HG03095 (cell line): ENCODE data around the gene VAV2.

ENCODE experiments used
- ATAC-seq: cut with Tn5 transposase; IDR thresholded peaks from one replicate; pipeline ENCODE4 v1.9.1; 2021; ENCODE audit warnings: moderate library complexity; ENCODE audit not compliant: unreplicated experiment

Gene VAV2

DNA sequence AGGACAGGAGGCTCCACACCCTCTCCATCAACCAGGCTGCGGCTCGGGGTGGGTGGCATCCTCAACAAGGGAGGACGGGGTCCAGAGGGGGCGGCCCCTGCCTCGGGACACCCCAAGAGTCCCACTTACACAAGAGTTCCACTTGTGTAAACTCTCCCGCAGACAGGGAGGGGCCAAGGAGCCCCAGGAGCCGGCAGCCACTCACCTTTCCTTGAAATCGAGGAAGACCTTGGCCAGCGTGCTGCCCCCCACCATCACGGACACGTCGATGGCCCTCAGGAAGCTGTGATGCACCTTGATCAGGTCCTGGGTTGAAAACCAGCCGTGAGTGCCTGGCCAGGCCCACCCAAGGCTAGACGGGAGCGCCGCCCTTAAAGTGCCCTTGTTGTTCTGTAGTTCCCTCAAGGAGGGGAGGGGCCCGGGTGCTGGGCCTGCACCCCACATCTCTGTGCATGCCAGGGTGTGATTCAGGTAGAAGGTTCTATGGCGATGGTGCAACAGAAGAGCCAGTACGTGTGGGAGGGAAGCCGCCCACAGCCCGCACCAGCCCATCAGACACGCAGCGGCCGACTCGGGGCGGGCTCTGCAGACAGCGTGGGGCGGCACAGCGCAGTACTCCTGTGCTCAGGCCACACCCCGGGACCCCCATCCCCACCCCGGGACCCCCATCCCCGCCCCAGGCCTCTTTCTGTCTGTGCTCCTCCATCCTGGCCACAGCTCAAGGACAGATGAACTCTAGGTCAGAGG is 186.1 kb downstream of the VAV2 start:
- ATAC-seq = no peak

DNA sequence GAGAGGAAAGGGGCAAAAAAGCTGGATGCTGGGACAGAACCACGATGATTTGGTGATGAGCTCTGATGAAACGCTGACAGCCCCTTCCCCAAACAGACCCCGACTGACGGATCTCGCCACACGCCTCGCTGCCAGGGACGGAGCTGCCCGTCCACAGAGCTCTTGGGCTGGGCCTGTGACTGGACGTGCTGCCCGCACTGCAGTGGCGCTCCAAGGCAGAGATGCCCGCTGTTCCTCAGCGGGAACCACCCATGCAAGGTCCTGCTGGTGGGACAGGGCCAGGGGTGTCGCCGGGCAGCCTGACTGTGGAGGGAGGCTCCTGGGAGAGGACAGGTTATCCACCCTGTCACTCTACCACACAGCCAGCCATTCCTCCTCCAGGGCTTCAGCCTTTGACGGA is 187.9 kb downstream of the VAV2 start:
- no peak for ATAC-seq

DNA sequence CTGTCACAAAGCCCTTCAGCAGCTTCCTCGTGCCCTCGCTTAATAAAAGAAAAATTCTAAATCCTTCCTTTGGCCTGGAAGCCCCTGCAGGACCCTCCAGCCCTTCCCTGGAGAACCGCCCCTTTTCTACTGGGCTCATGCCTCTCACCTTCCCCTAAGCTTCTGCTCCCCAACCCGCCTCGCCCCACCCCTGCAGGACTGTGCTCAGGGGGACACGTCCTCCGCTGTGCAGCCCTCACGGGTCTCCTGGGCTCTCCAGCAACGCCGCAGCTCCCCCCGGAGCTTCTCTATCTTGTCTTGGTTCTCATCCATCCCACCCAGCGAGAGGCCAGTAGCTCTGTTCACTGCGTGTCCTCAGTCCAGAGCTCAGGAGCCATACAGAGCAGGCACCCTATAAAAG is 188.4 kb downstream of the VAV2 start:
- no peak for ATAC-seq

DNA sequence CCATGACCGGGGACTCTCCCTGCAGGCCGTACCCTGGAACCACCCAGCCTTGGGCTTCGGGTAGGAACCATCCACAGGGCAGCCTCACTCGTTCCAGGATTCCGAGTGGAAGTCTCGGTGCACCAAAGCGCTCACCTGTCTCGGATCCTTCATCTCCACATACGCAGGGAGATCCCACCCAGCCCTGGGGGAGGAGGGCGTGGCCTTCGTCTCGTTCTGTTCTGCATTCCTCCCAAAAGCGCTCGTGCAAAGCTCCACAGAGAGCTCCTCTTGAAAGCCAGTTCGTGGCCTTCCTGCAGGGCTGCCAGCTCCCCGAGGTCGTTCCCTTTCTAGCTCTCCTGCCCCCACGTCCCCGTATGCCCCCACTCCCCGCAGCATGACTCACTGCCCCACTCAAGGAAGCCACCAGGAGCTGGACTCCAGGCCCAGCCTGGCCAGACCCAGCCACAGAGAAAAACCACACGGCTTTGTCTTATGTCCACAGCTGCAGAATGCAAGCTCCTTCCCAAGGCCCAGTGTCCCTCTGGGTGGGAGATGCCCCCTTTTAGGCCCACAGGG is 189.0 kb downstream of the VAV2 start:
- ATAC-seq = no peak

DNA sequence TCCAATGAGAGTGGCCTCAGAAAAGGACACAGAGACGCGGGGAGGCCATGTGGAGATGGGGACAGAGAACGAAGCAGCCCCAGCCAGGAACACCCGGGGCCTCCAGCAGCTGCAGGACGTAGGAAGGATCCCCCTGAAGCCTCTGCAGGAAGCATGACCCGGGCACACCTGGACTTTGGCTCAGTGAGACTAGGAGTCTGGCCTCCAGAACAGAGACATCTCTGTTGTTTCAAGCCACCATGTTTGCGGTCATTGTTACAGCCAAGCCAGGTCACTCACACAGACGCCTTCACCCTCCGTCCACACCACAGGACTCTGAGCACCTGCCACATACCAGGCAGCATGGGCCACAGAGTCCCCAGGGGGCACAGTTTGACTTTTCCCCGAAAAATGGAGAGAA is 190.4 kb downstream of the VAV2 start:
- ATAC-seq = no peak

DNA sequence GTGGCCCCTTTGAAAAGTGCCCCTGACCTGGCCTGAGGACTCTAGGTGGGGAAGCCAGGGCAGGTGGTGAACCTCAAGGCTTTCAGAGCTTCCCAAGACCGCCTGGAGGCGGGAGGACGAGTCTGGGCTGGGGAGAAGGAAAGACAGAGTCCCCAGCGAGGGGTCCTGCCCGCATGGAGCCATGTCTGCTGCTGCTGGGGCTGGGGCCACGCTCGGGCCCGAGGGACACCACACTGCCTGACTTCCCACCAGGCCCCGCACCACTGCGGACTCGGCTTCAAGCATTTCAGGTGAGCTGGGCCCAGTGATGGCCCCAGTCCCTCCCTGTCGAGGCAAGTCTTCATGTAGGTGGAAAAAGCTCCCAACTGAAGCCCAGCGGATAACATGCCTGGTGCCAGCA is 191.9 kb downstream of the VAV2 start:
- no peak for ATAC-seq

DNA sequence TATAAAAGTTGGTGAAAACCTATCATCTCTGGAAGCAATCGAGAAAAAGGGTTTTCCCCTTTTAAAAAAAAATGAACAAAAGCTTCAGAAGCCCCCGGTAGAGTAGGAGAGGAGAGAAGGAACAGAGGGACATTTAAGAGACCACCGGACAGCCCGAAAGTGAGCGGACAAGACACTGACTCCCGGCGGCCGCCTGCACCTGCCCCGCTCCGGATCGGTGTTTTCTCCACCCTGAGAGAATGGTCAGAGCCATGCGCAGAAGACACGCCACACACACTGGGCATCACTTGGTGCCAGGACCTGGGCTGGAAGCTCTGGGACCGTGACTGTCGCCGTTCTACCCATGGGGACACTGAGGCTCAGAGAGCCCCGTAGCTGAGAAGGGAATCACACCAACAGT is 192.4 kb downstream of the VAV2 start:
- no peak for ATAC-seq

DNA sequence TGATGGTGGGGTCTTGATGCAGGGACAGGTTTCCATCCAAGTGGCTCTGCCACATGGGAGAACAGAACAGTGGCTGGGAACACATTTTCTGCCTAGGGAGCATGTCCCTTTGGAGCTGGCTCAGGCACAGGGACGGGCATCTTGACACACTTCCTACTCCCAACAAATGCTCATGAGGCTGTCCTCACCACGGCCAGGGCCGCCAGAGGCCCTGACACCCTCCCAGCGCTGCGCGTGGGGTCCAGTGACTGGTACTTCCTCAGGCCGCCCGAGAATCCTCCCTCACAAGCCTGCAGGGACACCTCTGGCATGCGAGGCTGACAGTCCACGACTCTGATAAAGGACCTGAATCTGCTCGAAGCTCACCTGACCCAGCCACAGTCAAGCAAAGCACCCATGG is 193.0 kb downstream of the VAV2 start:
- ATAC-seq = no peak

DNA sequence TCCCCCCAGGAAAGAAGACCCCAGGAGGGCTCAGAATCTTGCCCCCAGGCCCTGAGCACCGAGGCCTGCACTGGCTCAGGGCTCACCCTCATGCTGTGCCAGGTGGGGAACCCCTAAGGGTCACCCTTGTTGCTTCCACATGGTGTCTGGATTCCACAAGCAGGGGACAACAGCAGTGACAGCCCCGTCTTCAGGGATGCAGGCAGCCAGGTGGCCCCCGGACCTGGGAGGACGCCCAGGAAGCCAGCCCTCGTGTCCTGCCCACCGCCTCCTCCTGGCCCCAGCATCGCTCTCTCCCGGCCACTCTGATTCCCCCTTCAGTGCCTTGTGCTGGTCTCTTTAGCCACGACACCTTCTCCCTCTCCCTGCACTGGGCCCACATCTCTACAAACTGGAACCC is 194.0 kb downstream of the VAV2 start:
- ATAC-seq = no peak

DNA sequence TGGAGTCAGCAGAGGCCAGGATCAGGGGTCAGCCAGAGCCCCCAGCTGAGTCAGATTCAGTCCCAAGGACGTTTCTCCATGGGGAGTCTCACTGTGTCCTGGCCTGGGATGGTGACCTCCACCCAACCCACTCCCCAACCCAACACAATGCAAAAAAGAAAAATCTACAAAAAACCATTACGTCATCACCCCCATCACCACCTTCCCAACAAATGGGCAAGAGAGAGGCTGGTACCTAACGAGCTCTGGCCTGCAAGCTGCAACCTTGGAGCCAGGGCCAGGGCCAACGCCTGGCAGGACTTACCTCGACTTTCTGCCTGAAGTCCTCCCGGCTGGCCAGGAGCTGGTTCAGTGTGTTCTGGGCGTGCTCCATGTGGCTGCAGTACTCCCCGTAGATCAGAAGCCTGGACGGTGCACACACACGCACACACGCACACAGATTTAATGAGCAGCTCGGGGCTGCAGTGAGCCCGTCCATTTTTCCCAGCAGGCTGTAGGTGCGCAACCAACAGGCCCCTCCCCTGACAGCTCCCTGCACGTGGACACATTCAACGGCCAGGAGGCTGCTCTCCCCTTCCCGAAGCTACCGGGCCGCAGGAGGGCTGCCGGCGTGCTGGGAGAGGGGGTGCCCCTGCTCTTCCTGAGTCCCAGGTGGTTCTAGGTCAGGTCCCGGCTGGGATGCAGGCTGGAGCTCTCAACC is 194.6 kb downstream of the VAV2 start:
- no peak for ATAC-seq

DNA sequence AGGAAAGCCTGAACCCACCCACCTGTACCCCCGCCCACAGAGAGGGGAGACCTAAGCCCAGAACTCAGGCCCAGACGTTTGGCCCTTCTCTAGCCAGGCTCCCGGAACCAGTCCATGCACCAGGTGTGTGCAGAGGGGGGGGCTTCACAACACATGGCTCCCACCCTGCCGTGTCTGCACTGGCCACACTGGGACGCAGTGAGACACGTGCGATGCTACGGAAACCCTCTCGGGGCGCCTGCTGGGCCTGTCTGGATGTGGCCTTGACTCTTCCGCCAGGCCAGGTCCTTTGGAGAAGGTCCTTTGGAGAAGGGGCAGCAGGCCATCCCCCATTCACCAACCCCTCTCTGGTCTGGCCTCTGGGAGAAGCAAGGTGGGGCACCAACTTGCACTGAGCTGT is 195.6 kb downstream of the VAV2 start:
- no peak for ATAC-seq

DNA sequence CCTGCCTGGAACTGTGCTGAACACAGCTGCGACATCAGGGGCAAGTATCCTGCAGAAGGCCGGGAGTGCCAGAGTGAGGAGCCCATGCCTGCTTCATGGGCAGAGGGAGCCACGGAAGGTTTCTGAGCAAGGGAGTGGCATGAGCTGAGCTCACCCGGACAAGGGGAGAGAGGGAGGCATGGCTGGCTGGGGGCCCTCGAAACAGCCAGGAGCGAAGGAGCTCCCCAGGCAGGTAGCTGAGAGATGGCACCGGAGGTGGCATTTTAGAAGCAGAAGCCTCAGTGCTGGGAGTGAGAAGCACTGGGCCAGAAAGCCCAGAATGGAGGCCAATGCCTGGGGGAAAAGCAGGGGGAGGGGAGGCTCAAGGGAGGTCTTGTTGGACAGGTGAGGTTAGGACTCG is 197.1 kb downstream of the VAV2 start:
- no peak for ATAC-seq

DNA sequence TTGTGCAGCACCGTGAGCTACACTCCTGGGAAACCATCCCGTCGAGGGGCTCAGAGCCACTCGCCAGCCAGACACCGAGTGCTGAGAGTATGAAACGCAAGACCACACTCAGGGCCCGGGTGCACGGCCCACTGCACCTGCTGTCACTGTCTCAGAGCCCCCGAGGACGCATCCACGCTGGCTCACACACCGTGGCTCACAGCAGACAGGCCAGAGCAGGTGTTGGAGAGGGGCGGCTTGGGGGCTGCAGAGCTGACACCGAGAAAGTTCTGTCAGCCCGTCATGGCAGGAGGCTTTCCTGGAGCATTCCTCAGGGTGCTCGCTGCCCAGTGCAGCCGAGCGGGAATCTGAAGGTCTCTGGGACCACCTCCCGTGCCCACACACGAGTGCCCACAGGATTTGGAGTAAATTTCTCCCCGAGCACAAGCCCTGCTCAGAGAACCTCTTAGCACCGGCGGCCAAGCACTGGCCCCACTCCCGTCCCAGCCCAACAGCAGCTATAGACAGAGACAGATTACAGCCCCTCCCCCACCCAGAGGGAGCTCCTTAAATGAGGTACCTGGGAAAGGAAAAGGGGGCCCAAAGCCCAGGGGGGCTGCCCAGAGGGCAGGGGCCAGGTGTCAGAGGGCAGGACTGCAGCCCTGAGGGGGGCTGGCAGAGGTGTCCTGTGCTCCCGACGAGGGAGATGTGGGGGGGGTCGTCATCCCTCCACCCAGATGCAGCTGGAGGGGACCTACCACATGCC is 197.9 kb downstream of the VAV2 start:
- ATAC-seq = no peak

DNA sequence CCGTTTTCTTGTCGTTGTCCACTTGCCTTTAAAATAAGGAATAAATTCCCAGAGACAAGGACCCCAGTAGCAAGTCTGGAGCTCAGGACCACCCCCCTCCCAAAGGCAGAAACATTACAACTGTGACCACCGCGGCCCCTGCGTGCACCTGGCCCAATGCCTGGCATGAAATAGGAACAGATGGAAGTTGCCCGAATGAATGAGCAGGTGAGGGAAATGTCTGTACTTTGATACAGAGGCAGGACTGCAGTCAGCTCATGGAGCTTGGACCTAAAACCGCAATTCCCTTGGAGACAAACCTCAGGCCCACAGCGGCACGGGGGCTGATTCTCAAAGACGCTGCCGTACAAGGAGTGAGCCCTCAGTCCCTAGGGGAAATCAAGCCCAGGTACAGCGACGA is 198.7 kb downstream of the VAV2 start:
- no peak for ATAC-seq

DNA sequence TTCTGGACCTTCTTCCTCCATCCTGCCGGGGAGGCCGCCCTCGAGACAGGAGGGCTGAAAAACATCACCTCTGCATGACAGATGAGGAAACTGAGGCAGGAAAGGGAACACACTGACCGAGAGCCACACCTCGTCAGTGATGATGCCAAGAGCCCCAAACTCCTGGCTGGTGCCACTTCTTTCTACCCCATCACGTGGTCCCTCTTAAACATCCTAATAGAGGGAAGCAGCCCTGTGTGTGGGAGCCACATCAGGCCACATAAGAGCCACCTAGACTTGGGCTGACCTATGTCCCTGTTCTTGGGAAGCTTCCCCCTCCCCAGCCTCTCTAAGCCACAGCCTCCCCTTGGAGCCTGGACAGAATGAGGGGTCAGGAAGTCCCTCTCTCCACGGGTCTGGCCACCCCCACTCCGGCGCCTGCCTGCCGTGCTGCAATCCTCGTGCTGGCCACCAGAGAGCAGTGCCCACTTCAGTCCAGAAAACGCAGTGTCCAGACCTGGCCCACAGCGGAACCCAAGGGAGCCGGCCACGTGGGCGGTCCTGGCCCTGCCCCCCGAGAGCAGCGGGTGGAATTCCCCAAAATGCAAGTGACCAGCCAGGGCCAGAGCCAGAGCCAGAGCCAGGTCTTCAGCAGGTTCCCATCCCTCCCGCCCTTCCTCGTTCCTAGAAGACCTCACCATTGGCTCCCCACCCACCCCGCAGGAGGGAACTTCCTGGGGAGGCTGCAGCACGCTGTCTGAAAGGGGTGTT is 199.2 kb downstream of the VAV2 start:
- peak; percentile 52 for ATAC-seq

DNA sequence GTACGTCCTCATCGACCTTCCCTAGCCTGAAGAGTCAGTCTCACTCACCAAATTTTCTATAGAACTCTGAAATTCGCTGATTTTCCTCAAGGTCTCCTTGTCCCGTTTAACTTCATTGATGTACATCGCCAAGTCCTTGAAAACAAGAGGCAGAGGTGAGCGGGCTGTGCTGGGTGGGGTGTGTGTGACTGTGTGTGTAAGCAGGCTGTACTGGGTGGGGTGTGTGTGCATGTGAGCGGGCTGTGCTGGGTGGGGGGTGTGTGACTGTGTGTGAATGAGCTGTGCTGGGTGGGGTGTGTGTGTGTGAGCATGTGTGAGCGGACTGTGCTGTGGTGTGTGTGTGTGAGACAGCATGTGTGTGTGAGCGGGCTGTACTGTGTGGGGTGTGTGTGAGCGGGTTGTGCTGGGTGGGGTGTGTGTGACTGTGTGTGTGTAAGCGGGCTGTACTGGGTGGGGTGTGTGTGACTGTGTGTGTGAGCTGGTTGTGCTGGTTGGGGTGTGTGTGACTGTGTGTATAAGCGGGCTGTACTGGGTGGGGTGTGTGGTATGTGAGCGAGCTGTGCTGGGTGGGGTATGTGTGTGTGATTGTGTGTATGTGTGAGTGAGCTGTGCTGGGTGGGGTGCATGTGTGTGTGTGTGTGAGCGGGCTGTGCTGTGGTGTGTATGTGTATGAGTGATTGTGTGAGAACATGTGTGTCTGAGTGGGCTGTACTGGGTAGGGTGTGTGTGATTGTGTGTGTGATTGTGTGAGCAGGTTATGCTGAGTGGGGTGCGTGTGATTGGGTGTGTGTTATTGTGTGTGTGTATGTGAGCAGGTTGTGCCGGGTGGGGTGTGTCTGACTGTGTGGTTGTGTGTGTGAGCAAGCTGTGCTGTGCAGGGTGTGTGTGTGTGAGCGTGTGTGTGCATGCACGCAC is 200.1 kb downstream of the VAV2 start:
- no peak for ATAC-seq

DNA sequence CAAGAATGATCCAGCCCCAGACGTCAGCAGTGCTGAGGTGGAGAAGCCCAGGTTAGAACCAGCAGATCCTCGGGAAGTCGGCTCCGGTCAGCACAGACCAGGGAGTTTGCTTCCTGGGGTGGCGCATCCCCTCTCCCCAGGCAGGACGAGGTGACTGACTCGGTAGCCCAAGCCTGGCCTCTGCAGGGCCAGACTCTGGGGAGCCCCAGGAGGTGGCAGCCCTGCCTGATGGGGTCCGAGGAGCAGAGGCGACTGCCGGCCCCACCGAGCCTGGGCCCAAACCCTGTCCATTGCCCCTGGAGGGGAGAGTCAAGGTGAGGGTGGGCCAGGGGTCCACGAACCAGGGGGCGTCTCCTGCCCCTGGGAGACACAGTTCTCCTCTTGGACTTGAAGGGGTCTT is 201.1 kb downstream of the VAV2 start:
- ATAC-seq = no peak

DNA sequence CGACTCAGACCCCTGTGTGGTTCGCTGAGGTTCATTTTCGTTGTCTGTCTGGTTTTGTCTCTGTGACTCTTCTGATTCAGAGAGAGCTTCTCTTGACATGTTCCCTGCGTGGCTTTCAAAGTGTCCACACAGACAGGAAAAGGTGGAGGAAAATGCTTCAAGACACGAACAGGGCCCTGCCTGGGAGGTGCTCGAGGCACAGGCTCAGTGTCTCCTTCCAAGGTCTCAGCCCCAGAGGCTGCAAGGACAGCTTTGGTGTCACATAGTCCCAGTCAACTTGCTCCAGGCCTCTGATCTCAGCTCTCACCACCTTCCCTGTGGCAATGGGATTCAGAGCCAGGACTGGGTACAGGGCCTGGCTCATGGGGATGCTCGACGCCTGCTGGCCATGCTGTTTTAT is 202.3 kb downstream of the VAV2 start:
- ATAC-seq = no peak

DNA sequence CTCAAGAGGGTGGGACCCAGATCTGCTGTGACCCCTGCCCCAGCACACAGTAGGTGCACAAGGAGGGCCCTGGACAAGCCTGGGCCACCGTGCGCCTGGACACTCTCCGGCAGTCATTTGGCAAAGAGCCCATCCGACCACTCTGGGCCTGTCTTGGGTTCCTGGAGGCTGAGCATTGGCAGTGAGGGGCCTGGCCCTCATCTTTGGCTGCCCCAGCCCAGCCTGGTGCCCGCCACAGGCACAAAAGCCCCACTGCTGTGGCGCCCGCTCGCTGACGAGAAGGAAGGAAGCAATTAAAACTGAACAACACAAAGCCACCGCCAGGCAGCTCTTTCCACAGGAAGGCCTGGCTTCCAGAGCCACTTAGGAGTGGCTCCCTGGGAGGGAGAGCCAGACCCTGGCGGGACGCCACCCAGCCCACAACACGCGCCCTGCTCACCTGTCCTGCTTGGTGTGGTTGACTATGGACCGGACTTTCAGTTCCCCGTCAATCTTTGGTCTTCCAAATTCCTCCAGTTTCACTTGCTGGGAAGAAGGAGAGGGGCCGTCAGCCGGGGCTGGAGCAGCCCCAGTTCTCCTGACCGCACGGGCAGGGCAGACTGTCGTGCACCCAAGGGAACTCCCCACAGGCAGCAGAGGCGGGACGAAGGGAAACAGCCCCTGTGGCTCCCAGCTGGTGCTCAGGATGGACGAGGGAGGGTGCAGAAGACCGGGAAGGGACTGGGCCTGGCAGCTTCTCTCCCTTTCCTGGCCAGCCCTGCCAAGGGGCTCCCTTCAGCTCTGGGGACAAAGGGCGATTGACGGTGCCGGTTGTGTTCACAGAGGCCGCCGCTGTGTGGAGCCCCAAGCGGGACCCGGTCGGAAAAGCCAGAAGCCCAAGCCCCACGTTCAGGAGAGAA is 203.1 kb downstream of the VAV2 start:
- ATAC-seq = no peak
